Suprapubic skin (tissue), 4 donors: Measurements from ENCODE around the gene CDH4. TPM values are rescaled to one million over a fixed set of nuclear protein-coding genes. Genes with fewer than 3 reads are reported as not detected.

Experiments used
- DNase-seq, 2 donors: peaks; one replicate each; pipeline ENCODE4 v3.0.0-alpha.2; 2019; ENCODE audit warnings: low spot score in 2 of 2
- H3K27ac ChIP-seq: fragments of 200-600 bp; sonication (generic); one replicate; pipeline ENCODE4 v1.5.1; 2019
- H3K27me3 ChIP-seq: fragments of 200-600 bp; sonication (generic); one replicate; pipeline ENCODE4 v1.5.1; 2019
- H3K36me3 ChIP-seq: fragments of 200-600 bp; sonication (generic); one replicate; pipeline ENCODE4 v1.5.1; 2019
- H3K4me1 ChIP-seq: fragments of 200-600 bp; sonication (generic); one replicate; pipeline ENCODE4 v1.5.1; 2019
- H3K4me3 ChIP-seq: fragments of 200-600 bp; sonication (generic); one replicate; pipeline ENCODE4 v1.5.1; 2019; ENCODE audit warnings: mild to moderate bottlenecking
- H3K9me3 ChIP-seq: fragments of 200-600 bp; sonication (generic); one replicate; pipeline ENCODE4 v1.5.1; 2019
- EP300 ChIP-seq: sonication (generic); formaldehyde crosslinking; IDR thresholded peaks from one replicate; pipeline ENCODE4 v1.6.1; 2017; ENCODE audit warnings: antibody characterized with exemption
- POLR2A ChIP-seq, 2 donors: fragments of 450-650 bp; IDR thresholded peaks; one replicate each; pipeline ENCODE4 v1.6.1; 2017; ENCODE audit warnings: antibody characterized with exemption in 2 of 2, mild to moderate bottlenecking in 2 of 2, moderate library complexity in 2 of 2
- POLR2AphosphoS5 ChIP-seq, 3 donors: sonication (generic); formaldehyde crosslinking; IDR thresholded peaks; one replicate each; pipeline ENCODE4 v1.6.1; 2017; ENCODE audit warnings: antibody characterized with exemption in 3 of 3
- WGBS: methylation state at CpG from one replicate; pipeline ENCODE4 v1.1.5; 2018; 5-methylcytosine and 5-hydroxymethylcytosine counted together
- total RNA-seq, 4 donors: library from RNA; depleted of rRNA; stranded (reverse); fragments of >200 nt; gene quantifications; one replicate each; pipeline ENCODE4 v1.1.0, GENCODE V29; 2016
- TF ChIP-seq, protein P1 (sequence below), 2 donors: fragments of 200-600 bp in 1 of 2; fragments of 450-650 bp in 1 of 2; sonication (generic) in 1 of 2; IDR thresholded peaks; one replicate each; pipeline ENCODE4 v1.5.1; 2016 to 2019; ENCODE audit warnings: antibody characterized with exemption in 2 of 2, mild to moderate bottlenecking in 1 of 2, moderate library complexity in 1 of 2

CDH4 gene
- total RNA-seq, 4 donors from 2014 or later: 0.91 to 5.9 (median 2.6) TPM

DNA sequence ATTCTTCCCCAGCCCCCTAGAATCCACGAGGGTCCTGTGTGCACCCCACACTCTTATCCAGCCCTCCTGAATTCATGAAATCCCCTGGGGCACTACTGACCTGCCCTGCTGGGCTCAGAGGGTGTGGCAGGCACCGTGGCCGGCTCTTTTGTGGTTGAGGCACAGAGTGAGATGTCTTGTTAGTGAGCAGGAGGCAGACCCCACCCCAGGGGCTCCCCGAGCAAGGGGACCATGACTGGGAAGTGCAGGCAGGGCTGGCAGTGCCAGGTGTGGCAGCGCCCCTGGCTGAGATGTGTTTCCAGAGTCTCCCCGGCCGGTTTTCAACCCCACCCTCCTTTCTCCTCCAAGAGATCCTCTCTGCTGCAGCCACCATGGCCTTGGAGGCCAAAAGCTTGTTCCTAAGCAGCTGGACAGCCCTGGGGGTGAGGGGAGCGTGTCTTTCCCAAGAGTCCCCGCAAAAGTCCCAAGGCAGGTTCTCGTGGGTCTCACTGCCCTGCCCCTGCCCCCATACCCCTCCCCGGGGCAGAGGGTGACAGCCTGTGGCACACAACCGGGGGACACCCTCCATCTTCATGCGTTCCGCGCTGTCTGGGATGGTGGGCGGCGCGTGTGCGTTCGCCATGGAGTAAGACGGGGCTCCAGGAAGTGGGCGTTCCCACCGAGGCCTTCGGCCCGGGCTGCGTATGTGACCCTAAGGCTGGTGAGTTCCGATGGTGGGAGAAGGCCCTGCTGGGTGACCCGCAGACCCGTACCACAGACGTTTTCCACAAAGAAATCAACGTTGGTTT lies 604.8 kb downstream of the CDH4 start:
- no peak overlapping the region for H3K27ac ChIP-seq
- TF ChIP-seq, protein P1, sequence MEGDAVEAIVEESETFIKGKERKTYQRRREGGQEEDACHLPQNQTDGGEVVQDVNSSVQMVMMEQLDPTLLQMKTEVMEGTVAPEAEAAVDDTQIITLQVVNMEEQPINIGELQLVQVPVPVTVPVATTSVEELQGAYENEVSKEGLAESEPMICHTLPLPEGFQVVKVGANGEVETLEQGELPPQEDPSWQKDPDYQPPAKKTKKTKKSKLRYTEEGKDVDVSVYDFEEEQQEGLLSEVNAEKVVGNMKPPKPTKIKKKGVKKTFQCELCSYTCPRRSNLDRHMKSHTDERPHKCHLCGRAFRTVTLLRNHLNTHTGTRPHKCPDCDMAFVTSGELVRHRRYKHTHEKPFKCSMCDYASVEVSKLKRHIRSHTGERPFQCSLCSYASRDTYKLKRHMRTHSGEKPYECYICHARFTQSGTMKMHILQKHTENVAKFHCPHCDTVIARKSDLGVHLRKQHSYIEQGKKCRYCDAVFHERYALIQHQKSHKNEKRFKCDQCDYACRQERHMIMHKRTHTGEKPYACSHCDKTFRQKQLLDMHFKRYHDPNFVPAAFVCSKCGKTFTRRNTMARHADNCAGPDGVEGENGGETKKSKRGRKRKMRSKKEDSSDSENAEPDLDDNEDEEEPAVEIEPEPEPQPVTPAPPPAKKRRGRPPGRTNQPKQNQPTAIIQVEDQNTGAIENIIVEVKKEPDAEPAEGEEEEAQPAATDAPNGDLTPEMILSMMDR (IDR thresholded peaks at IDR 0.05): no peak
- TF ChIP-seq POLR2AphosphoS5 (IDR thresholded peaks at IDR 0.05): no peak
- TF ChIP-seq POLR2A (IDR thresholded peaks at IDR 0.05): no peak
- no peak for TF ChIP-seq EP300
- no peaks in the 10 kb centered on the region for H3K4me1 ChIP-seq
- no peaks in the 10 kb centered on the region for H3K36me3 ChIP-seq
- WGBS: 87% methylated on average over 29 of the region's 31 CpGs
- no peak overlapping the region for H3K4me3 ChIP-seq
- H3K27me3 ChIP-seq: peaks cover 9% of the 10 kb centered on the region
- no peaks in the 10 kb centered on the region for H3K9me3 ChIP-seq
- no peak for DNase-seq

DNA sequence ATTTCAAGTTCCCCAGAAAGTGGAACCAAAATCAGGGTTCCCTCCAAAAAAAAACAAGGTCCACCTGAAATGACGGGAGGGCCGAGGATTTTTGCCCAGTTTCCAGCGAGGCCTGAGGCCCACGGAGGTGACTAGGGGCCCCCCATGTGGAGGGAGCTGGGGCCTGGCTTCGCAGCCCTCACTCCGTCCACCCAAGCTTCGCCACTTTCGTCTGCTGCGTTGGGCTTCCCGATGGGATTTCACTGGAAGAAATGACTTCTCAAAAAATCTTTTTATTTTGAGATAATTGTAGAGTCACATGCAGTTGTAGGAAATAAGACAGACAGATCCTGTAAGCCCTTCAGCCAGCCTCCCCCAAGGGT lies 605.3 kb downstream of the CDH4 start:
- H3K9me3 ChIP-seq: no peaks in the 10 kb centered on the region
- no peak for TF ChIP-seq EP300
- TF ChIP-seq, protein P1 (IDR thresholded peaks at IDR 0.05): no peak
- TF ChIP-seq POLR2AphosphoS5 (IDR thresholded peaks at IDR 0.05): no peak
- no peak for DNase-seq
- H3K27ac ChIP-seq: no peak overlapping the region
- no peak overlapping the region for H3K4me3 ChIP-seq
- no peaks in the 10 kb centered on the region for H3K4me1 ChIP-seq
- 84% methylated on average over 10 of the region's 10 CpGs for WGBS
- no peaks in the 10 kb centered on the region for H3K36me3 ChIP-seq
- peaks cover 7% of the 10 kb centered on the region for H3K27me3 ChIP-seq

DNA sequence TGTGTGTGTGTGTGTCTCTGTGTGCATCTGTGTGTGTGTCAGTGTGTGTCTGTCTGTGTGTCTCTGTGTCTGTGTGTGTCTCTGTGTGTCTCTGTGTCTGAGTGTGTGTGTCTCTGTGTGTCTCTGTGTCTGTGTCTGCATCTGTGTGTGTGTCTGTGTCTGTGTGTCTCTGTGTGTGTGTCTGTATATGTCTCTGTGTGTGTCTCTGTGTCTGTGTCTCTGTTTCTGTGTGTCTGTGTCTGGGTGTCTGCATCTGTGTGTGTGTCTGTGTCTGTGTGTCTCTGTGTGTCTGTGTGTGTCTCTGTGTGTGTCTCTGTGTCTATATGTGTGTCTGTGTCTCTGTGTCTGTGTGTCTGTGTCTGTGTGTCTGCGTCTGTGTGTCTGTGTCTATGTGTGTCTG lies 605.8 kb downstream of the CDH4 start:
- no peaks in the 10 kb centered on the region for H3K36me3 ChIP-seq
- no peak for DNase-seq
- 77% methylated on average over 1 of the region's 1 CpG for WGBS
- no peak overlapping the region for H3K4me3 ChIP-seq
- no peaks in the 10 kb centered on the region for H3K4me1 ChIP-seq
- TF ChIP-seq, protein P1 (IDR thresholded peaks at IDR 0.05): no peak
- TF ChIP-seq POLR2AphosphoS5 (IDR thresholded peaks at IDR 0.05) (no peak), POLR2A (IDR thresholded peaks at IDR 0.05) (no peak), EP300 (no peak)
- peaks cover 7% of the 10 kb centered on the region for H3K27me3 ChIP-seq
- no peaks in the 10 kb centered on the region for H3K9me3 ChIP-seq
- no peak overlapping the region for H3K27ac ChIP-seq

DNA sequence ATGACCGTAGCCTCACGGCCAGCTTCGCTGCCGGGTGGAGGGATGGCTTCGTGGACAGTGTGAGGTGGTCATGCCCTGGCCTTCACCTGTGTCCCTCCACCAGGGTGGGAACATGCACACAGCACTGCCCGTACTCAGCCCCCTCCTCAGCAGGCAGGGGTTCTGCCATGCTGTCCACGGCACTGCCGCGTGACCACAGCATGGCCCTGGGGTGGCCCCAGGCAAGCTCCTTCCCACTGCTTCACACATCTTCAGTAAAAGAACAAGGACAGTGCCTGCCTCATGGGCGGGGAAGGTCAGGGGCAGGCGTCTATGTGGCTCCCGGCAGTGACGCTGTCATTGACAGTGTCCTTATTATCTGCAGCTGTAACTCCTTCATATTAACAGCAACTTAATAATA lies 607.7 kb downstream of the CDH4 start:
- no peak overlapping the region for H3K4me3 ChIP-seq
- DNase-seq: no peak
- TF ChIP-seq POLR2A (IDR thresholded peaks at IDR 0.05): no peak
- H3K27me3 ChIP-seq: peaks cover 7% of the 10 kb centered on the region
- H3K4me1 ChIP-seq: no peaks in the 10 kb centered on the region
- H3K9me3 ChIP-seq: no peaks in the 10 kb centered on the region
- H3K36me3 ChIP-seq: no peaks in the 10 kb centered on the region
- H3K27ac ChIP-seq: no peak overlapping the region
- WGBS: 89% methylated on average over 13 of the region's 13 CpGs

DNA sequence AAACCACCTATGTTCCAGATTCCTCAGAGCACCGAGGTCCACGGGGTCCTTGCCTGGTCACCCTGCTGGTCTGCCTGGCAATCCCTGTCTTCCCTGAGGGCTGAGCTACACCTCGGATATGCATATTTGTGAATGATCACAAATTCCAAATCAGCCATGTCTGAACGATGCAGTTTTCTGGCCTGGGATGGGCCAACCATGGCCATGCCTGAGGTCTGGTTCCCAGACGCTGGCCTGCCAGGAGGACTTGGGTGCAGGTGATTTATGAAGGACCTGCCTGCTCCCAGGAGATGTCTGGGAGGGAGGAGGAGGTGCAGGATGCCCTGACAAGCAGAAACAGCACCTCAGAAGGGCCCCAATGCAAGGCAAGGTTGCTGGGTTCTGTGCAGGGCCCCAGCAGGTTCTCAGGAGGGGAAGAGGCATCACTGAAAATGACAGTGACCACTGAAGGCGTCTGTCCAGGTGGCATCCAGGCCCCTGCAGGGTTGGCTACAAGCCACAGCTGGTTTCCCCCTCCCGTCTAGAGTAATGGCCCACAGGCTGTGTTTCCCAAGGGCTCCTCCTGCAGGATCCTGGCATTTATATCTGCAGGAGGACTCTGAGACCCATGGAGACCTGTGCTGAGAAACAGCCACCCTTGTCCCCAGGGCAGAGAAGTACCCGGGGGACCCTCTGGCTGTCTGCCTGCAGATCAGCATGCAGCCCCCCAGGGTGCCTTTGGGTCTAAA lies 608.4 kb downstream of the CDH4 start:
- Histone ChIP-seq H3K27ac (no peak overlapping the region), H3K27me3 (peaks cover 7% of the 10 kb centered on the region), H3K4me3 (no peak overlapping the region), H3K4me1 (no peaks in the 10 kb centered on the region), H3K9me3 (no peaks in the 10 kb centered on the region), H3K36me3 (no peaks in the 10 kb centered on the region)
- WGBS: 75% methylated on average over 4 of the region's 8 CpGs
- no peak for DNase-seq
- no peak for TF ChIP-seq POLR2AphosphoS5 (IDR thresholded peaks at IDR 0.05)
- TF ChIP-seq EP300: no peak
- no peak for TF ChIP-seq POLR2A (IDR thresholded peaks at IDR 0.05)
- TF ChIP-seq, protein P1 (IDR thresholded peaks at IDR 0.05): no peak
